Measurements from ENCODE around the gene TMEM131.

The TMEM131 gene

DNA sequence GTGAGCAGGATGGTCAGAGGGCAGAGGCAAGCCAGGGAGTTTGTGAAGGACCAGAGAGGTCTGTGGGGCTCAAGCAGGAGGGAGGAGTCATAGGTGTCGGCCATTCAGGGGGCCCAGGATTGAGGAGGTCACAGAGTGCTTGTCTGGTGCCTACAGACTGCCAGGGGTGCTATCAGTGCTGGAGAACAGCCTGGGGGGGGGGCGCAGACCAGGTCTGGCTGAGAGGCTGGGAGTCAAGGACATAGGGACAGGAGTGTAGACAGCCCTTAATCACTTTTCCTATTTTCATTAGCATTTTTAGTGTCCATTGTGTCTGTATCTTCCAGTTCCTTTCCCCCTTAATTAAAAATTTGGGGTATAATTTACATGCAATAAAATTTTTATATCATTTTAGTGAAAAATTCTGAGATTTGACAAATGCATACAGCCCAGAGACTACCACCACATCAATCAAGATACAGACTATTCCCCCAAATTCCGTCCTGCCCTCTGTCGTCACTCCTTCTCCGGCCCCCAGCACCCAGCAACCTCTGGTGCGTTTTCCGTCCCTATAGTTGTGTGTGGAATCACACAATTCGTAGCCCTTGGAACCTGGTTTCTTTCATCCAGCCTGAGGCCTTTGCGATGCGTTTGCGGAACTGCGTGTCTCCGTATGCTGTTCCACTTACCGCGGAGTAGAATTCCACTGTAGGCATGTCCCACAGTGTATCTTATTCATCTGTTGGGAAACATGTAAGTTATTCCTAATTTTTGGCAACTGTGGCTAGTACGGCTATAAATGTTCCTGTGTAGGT is 276.2 kb downstream of the TMEM131 start:
- H3K9me3 ChIP-seq (ENCODE audit: insufficient read depth, low read length, severe bottlenecking) = no peaks in the 10 kb centered on the region
- peak overlapping the region; percentile 98 for H3K27ac ChIP-seq (ENCODE audit: low read length)
- peak overlapping the region; percentile 84 for H3K4me2 ChIP-seq (ENCODE audit: insufficient read depth, low read length)
- no peaks in the 10 kb centered on the region for H3K27me3 ChIP-seq (ENCODE audit: insufficient read depth, low read length, poor library complexity)
- TF ChIP-seq, protein P1, sequence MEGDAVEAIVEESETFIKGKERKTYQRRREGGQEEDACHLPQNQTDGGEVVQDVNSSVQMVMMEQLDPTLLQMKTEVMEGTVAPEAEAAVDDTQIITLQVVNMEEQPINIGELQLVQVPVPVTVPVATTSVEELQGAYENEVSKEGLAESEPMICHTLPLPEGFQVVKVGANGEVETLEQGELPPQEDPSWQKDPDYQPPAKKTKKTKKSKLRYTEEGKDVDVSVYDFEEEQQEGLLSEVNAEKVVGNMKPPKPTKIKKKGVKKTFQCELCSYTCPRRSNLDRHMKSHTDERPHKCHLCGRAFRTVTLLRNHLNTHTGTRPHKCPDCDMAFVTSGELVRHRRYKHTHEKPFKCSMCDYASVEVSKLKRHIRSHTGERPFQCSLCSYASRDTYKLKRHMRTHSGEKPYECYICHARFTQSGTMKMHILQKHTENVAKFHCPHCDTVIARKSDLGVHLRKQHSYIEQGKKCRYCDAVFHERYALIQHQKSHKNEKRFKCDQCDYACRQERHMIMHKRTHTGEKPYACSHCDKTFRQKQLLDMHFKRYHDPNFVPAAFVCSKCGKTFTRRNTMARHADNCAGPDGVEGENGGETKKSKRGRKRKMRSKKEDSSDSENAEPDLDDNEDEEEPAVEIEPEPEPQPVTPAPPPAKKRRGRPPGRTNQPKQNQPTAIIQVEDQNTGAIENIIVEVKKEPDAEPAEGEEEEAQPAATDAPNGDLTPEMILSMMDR (IDR thresholded peaks at IDR 0.05; ENCODE audit: borderline replicate concordance, extremely low read depth, low read length, poor library complexity, severe bottlenecking) = no peak
- TF ChIP-seq EZH2 (IDR thresholded peaks at IDR 0.05; ENCODE audit: borderline replicate concordance, low read depth, low read length, severe bottlenecking) = no peak
- peak overlapping the region; percentile 98 for H3K9ac ChIP-seq (ENCODE audit: low read depth, low read length)
- H3K4me3 ChIP-seq (ENCODE audit: low read depth in 1 of 2, low read length in 2 of 2) = peak overlapping the region in 1 of 2 experiments; percentile 48; a peak in 2 of 4 replicates
- DNase-seq (no peak), ATAC-seq (ENCODE audit: insufficient read depth, low read depth) (no peak)
- H2AFZ ChIP-seq (ENCODE audit: low read depth, low read length) = no peak overlapping the region
- peaks cover 98% of the 10 kb centered on the region for H3K79me2 ChIP-seq (ENCODE audit: insufficient read depth, low read length)
- peaks cover 81% of the 10 kb centered on the region for H3K36me3 ChIP-seq (ENCODE audit: insufficient read depth, low read length)
- peaks cover 55% of the 10 kb centered on the region for H3K4me1 ChIP-seq (ENCODE audit: insufficient read depth, low read length)
- peaks cover 40% of the 10 kb centered on the region for H4K20me1 ChIP-seq (ENCODE audit: insufficient read depth, low read length)

DNA sequence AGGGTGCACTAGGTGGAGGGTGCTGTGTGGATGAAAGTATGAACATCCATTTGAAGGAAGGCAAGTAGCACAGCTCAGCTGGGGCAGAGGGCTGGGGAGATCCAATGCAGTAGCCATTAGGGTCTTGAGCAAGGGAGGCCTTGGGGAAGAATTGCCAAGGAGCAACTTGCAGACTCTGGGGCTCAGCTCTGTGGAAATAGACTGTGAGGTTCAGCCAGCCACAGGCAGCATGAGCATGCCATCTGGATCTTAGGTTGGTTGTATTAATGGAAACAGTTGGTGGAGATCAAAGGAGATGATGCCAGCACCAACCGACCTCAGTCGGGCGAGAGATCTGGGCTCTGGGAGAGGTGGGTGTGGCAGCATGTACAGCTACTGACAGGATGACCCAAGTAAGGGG is 276.8 kb downstream of the TMEM131 start:
- Histone ChIP-seq H3K4me2 (ENCODE audit: insufficient read depth, low read length) (peak overlapping the region; percentile 84), H3K9me3 (ENCODE audit: insufficient read depth, low read length, severe bottlenecking) (no peaks in the 10 kb centered on the region), H3K9ac (ENCODE audit: low read depth, low read length) (peak overlapping the region; percentile 98), H3K36me3 (ENCODE audit: insufficient read depth, low read length) (peaks cover 81% of the 10 kb centered on the region), H2AFZ (ENCODE audit: low read depth, low read length) (no peak overlapping the region), H3K27ac (ENCODE audit: low read length) (peak overlapping the region; percentile 98), H3K4me1 (ENCODE audit: insufficient read depth, low read length) (peaks cover 59% of the 10 kb centered on the region), H3K27me3 (ENCODE audit: insufficient read depth, low read length, poor library complexity) (no peaks in the 10 kb centered on the region), H3K4me3 (ENCODE audit: low read depth in 1 of 2, low read length in 2 of 2) (peak overlapping the region in 1 of 2 experiments; percentile 48; a peak in 2 of 4 replicates), H3K79me2 (ENCODE audit: insufficient read depth, low read length) (peaks cover 98% of the 10 kb centered on the region), H4K20me1 (ENCODE audit: insufficient read depth, low read length) (peaks cover 34% of the 10 kb centered on the region)
- TF ChIP-seq, protein P1 (IDR thresholded peaks at IDR 0.05; ENCODE audit: borderline replicate concordance, extremely low read depth, low read length, poor library complexity, severe bottlenecking) = no peak
- no peak for TF ChIP-seq EZH2 (IDR thresholded peaks at IDR 0.05; ENCODE audit: borderline replicate concordance, low read depth, low read length, severe bottlenecking)
- peak; percentile 85 for DNase-seq
- ATAC-seq (ENCODE audit: insufficient read depth, low read depth) = peak; percentile 69

DNA sequence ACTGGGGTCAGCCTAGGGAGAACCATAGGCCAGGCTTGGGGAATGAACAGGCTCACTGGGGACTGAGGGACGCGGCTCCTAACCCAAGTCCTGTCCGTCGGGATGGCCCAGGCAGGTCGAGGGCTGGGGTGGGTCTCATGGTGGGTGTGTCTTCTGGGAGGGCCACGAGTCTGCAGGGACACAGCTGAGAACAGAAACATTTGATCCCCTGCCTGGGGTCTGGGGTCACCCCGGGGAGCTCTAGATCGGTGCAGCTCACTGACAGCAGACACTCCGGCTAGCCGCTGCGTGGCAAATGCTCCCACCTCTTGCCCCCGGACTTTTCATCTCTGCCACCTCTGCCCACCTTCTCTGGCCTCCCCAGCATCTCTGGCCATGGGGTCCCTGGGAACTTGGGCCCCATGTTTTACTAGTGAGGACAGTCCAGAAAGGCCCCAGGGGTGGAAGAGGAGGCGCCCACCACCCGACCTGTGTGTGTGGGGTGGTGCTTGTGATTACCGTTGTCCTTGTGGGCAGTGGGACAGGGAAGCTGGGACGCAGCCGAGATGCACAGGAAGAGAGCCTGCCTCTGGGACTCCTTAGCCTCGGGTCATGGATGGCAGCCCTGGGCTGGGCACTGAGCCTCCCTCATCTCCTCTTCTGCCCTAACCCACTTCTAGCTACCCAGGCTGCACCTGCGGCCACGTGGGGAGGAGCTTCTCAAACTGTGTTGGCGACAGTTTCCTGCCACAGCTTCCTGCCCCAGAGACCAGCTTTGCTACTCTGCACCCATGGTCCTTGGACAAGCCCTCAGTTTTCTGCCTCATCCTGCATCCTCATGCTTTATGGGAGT is 277.5 kb downstream of the TMEM131 start:
- Histone ChIP-seq H3K4me3 (ENCODE audit: low read depth in 1 of 2, low read length in 2 of 2) (peak overlapping the region in 1 of 2 experiments; percentile 48; a peak in 2 of 4 replicates), H3K36me3 (ENCODE audit: insufficient read depth, low read length) (peaks cover 77% of the 10 kb centered on the region), H3K27me3 (ENCODE audit: insufficient read depth, low read length, poor library complexity) (no peaks in the 10 kb centered on the region), H3K27ac (ENCODE audit: low read length) (peak overlapping the region; percentile 98), H3K9me3 (ENCODE audit: insufficient read depth, low read length, severe bottlenecking) (no peaks in the 10 kb centered on the region), H2AFZ (ENCODE audit: low read depth, low read length) (no peak overlapping the region), H4K20me1 (ENCODE audit: insufficient read depth, low read length) (peaks cover 27% of the 10 kb centered on the region), H3K4me1 (ENCODE audit: insufficient read depth, low read length) (peaks cover 60% of the 10 kb centered on the region), H3K79me2 (ENCODE audit: insufficient read depth, low read length) (peaks cover 98% of the 10 kb centered on the region), H3K4me2 (ENCODE audit: insufficient read depth, low read length) (peak overlapping the region; percentile 84), H3K9ac (ENCODE audit: low read depth, low read length) (peak overlapping the region; percentile 98)
- ATAC-seq (ENCODE audit: insufficient read depth, low read depth) = peak; percentile 88
- peak; percentile 93 for DNase-seq
- TF ChIP-seq, protein P1 (IDR thresholded peaks at IDR 0.05; ENCODE audit: borderline replicate concordance, extremely low read depth, low read length, poor library complexity, severe bottlenecking) = no peak
- no peak for TF ChIP-seq EZH2 (IDR thresholded peaks at IDR 0.05; ENCODE audit: borderline replicate concordance, low read depth, low read length, severe bottlenecking)

Measured in DND-41 (cell line).